GM18517 (cell line): ENCODE data around the gene FLOT1.

Experiments
- ATAC-seq: cut with Tn5 transposase; IDR thresholded peaks from one replicate; pipeline ENCODE4 v1.9.1; 2021; ENCODE audit warnings: mild to moderate bottlenecking, moderate library complexity; ENCODE audit not compliant: unreplicated experiment

Gene FLOT1

DNA sequence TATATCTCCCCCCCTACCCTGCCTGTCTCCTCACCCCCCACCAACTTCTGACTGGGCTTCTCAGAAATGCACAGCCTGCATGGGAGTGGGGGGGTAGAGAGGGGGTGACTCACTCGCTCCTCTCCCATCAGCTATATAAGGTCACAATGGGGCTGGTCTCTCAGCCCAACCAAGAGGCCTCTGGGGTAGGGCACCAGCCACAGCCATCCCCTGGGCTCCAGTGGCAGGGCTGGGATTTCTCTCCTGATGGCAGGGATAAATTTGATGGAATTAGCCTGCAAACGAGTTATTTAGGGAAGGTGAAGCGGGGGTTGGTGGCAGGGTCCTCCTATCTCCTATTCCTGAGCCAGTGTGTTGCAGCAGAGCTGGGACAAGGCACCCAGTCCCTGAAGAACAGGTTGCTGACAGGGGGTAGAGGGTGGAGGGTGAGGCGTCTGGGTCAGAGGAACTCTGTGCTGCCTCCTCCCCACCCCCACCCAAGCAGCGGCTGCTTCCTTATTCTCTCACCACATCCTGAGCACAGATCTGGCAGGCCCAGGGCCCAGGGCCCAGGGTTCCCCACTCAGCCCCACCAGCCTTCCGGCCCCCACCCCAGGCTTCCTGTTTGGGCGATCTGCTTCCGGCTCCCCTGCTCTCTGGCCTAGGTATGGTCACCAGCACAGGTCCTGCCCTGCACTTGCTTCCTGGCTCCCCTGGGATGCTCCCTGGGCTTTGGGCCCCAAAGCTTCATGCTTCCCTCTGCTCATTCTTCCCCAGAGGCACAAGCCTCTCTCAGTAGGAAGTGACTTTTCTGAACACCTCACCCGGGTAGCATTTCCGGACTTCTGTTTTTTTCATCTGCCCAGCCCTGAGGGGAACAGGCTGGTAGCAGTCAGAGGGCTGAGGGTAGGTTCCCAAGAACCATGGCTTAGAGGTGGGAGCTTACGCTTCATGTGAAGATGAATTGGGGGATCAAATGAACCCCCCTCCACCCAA, 60.1 kb downstream of the FLOT1 start:
- ATAC-seq, result peak; percentile 36

GRCh38 chr6:30681766-30682142, 60.7 kb downstream of the FLOT1 start:
- no peak for ATAC-seq

DNA sequence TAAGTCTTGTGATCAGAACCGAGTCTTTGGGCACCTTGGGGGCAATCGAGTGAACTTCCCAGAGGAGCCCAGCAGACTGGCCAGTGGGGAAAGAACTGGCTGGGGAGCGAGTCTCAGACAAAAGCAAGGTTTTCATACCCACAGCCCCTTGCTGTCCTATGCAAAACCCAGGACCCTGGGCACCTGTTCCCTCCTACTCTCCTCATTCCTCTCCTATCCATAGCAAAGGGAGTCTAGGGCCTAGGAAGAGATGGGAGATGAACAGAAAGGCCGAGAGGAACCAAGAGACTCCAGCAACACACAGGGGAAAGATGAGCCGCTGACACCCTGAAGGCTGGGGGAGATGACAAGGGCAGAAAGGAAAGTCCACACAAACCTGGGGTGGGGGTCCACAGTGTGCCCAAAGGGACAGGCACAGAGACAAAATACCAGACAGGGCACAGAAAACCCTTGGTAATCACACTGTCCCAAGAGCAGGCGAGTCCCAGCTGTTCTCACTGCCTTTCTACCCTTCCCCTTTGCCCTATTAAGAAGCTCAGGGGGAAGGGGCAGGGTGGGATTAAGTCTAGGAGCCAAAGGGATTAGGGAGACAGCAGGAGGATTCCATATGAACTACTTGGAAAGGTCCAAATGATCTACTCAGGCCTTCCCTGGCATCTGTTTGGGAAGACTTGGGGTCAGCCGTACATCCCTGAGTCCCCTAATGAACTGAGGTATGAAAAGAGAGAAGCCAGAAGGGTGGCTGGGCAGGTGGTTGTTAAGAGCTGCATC, 62.5 kb downstream of the FLOT1 start:
- ATAC-seq, result no peak

DNA sequence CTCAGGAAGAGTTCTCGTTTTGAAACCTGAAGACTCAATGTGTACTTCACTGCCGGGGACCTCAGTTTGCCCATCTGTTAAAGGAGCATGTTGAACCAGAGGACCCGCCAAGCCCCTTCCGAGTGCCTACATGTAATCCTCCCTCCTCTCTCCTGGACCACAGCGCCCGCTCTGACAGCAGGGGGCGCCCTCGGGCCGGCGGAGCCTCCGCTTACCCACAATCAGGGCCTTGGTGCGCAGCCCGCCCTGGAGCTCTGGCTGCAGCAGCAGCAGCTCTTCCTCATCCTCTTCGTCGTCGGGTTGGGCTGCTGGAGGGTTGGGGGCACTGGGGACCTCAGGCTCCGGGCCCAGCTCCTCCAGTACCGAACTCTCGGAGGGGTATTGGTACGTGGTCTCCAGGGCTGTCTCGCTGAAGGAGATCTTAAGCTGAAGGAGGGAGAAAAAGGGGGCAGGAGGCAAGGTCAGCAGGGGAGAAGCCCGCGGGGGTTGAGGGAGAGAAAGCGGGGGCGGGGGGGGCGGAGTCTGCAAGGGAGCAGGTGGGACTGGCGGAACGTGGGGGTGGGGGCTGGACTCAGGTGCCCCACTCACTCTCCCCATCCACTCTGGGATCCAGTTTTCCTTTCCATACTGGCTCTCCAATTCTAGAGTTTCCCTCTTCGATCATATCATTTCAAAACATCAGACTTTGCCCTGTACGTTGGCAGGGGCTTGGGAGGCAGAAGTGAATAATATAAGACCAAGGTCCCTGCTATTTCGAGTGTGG, 63.3 kb downstream of the FLOT1 start:
- ATAC-seq, result peak; percentile 39
